Fibroblast of lung (primary cell): ENCODE results near the gene NDC80. TPM values are rescaled to one million over a fixed set of nuclear protein-coding genes. Genes with fewer than 3 reads are reported as not detected.

ENCODE experiments used
- DNase-seq, 2 donors: peaks; one replicate each; pipeline versions ENCODE4 v3.0.0 to v3.0.0-alpha.2; 2010; ENCODE audit warnings: low read depth in 2 of 2
- H2AFZ ChIP-seq: 2 replicates; pipeline ENCODE4 v1.5.1; 2012; ENCODE audit warnings: low read length, control low read depth, inconsistent platforms
- H3K27ac ChIP-seq: 2 replicates; pipeline ENCODE4 v1.5.1; 2011; ENCODE audit warnings: low read length, control low read depth; ENCODE audit not compliant: insufficient read depth
- H3K27me3 ChIP-seq: 2 replicates; pipeline ENCODE4 v1.5.1; 2011; ENCODE audit warnings: mild to moderate bottlenecking, low read length; ENCODE audit not compliant: control insufficient read depth, insufficient read depth
- H3K36me3 ChIP-seq: 2 replicates; pipeline ENCODE4 v1.5.1; 2011; ENCODE audit warnings: low read length; ENCODE audit not compliant: control insufficient read depth, insufficient read depth
- H3K4me1 ChIP-seq: 2 replicates; pipeline ENCODE4 v1.5.1; 2011; ENCODE audit warnings: low read length; ENCODE audit not compliant: control insufficient read depth, insufficient read depth; ENCODE audit errors: extremely low read depth
- H3K4me2 ChIP-seq: 2 replicates; pipeline ENCODE4 v1.5.1; 2011; ENCODE audit warnings: low read length, control low read depth; ENCODE audit not compliant: insufficient read depth; ENCODE audit errors: extremely low read depth
- H3K4me3 ChIP-seq, 4 experiments: fragments of 200-600 bp in 1 of 4; sonication (generic) in 1 of 4; replicated peaks in 1 of 4; 2 replicates each; pipeline ENCODE4 v1.5.1; 2011 to 2016; ENCODE audit warnings: low read length in 4 of 4, low read depth in 3 of 4, mild to moderate bottlenecking in 3 of 4, control low read depth in 2 of 4, inconsistent platforms in 1 of 4, mixed read lengths in 1 of 4; ENCODE audit not compliant: insufficient read depth in 1 of 4; ENCODE audit errors: control extremely low read depth in 1 of 4
- H3K79me2 ChIP-seq: 2 replicates; pipeline ENCODE4 v1.5.1; 2012; ENCODE audit warnings: mild to moderate bottlenecking, low read length, inconsistent platforms; ENCODE audit not compliant: control insufficient read depth, insufficient read depth
- H3K9ac ChIP-seq: 2 replicates; pipeline ENCODE4 v1.5.1; 2011; ENCODE audit warnings: mild to moderate bottlenecking, low read length, control low read depth; ENCODE audit not compliant: insufficient read depth
- H3K9me3 ChIP-seq: 2 replicates; pipeline ENCODE4 v1.5.1; 2012; ENCODE audit warnings: low read depth, low read length; ENCODE audit not compliant: control insufficient read depth, insufficient read depth
- H4K20me1 ChIP-seq: 2 replicates; pipeline ENCODE4 v1.5.1; 2011; ENCODE audit warnings: low read length; ENCODE audit not compliant: control insufficient read depth, insufficient read depth; ENCODE audit errors: extremely low read depth
- CTCF ChIP-seq, 2 donors: IDR thresholded peaks in 1 of 2; conservative IDR thresholded peaks in 1 of 2; 1 replicate in 1 of 2; 2 replicates in 1 of 2; pipeline ENCODE4 v1.5.1; 2011 to 2012; ENCODE audit warnings: low read length in 2 of 2, control low read depth in 1 of 2, inconsistent platforms in 1 of 2, low read depth in 1 of 2, mild to moderate bottlenecking in 1 of 2
- EZH2 ChIP-seq: IDR thresholded peaks from 2 replicates; pipeline ENCODE4 v1.5.1; 2012; ENCODE audit warnings: low read length, control low read depth, mild to moderate bottlenecking; ENCODE audit errors: missing control alignments
- polyA plus RNA-seq, 2 donors: library from polyadenylated mRNA; depleted of rRNA in 1 of 2; stranded (reverse) in 1 of 2; unstranded in 1 of 2; fragments of >200 nt; gene quantifications; 2 replicates each; pipeline ENCODE4 v1.2.1, GENCODE V29; 2011 to 2012; ENCODE audit warnings: missing spikeins in 1 of 2
- total RNA-seq: library from RNA; depleted of rRNA; stranded (reverse); fragments of >200 nt; gene quantifications from 2 replicates; pipeline ENCODE4 v1.2.1, GENCODE V29; 2014

NDC80 gene
- total and polyA plus RNA-seq, 2 donors (not counting 1 experiment from before 2014, with no cell fraction given) = 8.3 to 9.7 TPM

GRCh38 chr18:2627821-2628276 lies 56.5 kb downstream of the NDC80 start:
- Histone ChIP-seq H3K4me2 (no peak overlapping the region), H3K4me3 (no peak overlapping the region), H3K36me3 (no peaks in the 10 kb centered on the region), H3K9ac (no peak overlapping the region), H3K27ac (no peak overlapping the region), H3K27me3 (no peaks in the 10 kb centered on the region), H4K20me1 (no peaks in the 10 kb centered on the region), H3K9me3 (no peaks in the 10 kb centered on the region), H3K79me2 (no peaks in the 10 kb centered on the region), H2AFZ (no peak overlapping the region), H3K4me1 (no peaks in the 10 kb centered on the region)
- peak in 1 of 2 donors; percentile 24 for DNase-seq
- TF ChIP-seq EZH2 = no peak
- TF ChIP-seq CTCF (conservative IDR thresholded peaks at IDR 0.05 in 1 of 2, IDR thresholded peaks at IDR 0.05 in 1 of 2; ENCODE audit: low read depth in 1 of 2, low read length in 2 of 2) = no peak

GRCh38 chr18:2629003-2629402 lies 57.6 kb downstream of the NDC80 start:
- DNase-seq = no peak
- Histone ChIP-seq H3K9ac (no peak overlapping the region), H3K4me1 (no peaks in the 10 kb centered on the region), H3K4me3 (no peak overlapping the region), H4K20me1 (no peaks in the 10 kb centered on the region), H3K36me3 (no peaks in the 10 kb centered on the region), H3K27ac (no peak overlapping the region), H3K4me2 (no peak overlapping the region), H3K79me2 (no peaks in the 10 kb centered on the region), H3K27me3 (no peaks in the 10 kb centered on the region), H2AFZ (no peak overlapping the region), H3K9me3 (no peaks in the 10 kb centered on the region)
- TF ChIP-seq CTCF (conservative IDR thresholded peaks at IDR 0.05 in 1 of 2, IDR thresholded peaks at IDR 0.05 in 1 of 2; ENCODE audit: low read depth in 1 of 2, low read length in 2 of 2) = no peak
- TF ChIP-seq EZH2 = no peak

- Histone ChIP-seq H3K4me3 (no peak overlapping the region), H3K36me3 (no peaks in the 10 kb centered on the region), H3K27ac (no peak overlapping the region), H3K9me3 (no peaks in the 10 kb centered on the region), H3K4me1 (peaks cover 11% of the 10 kb centered on the region), H4K20me1 (no peaks in the 10 kb centered on the region), H3K4me2 (no peak overlapping the region), H3K79me2 (no peaks in the 10 kb centered on the region), H2AFZ (no peak overlapping the region), H3K27me3 (no peaks in the 10 kb centered on the region), H3K9ac (no peak overlapping the region)
- DNase-seq = no peak
- no peak for TF ChIP-seq EZH2
- TF ChIP-seq CTCF (conservative IDR thresholded peaks at IDR 0.05 in 1 of 2, IDR thresholded peaks at IDR 0.05 in 1 of 2; ENCODE audit: low read depth in 1 of 2, low read length in 2 of 2) = no peak
These were observed 64.2 kb downstream of the NDC80 start for GRCh38 chr18:2635586-2635985.
